Neuronal stem cell (in vitro differentiated cells): Measurements from ENCODE around the gene SPPL3.

ENCODE experiments used
- DNase-seq: peaks from one replicate; pipeline ENCODE4 v3.0.0-alpha.2; 2013; ENCODE audit warnings: low spot score
- H2AFZ ChIP-seq: one replicate; pipeline ENCODE4 v1.6.1; 2013; ENCODE audit warnings: mild to moderate bottlenecking, low read length, inconsistent platforms
- H2AK5ac ChIP-seq: 2 replicates; pipeline ENCODE4 v1.6.1; 2013; ENCODE audit warnings: low read depth, mild to moderate bottlenecking, inconsistent platforms, low read length, moderate library complexity, mixed read lengths
- H2BK120ac ChIP-seq: 2 replicates; pipeline ENCODE4 v1.6.1; 2013; ENCODE audit warnings: low read depth, mild to moderate bottlenecking, inconsistent platforms, low read length, moderate library complexity, mixed read lengths
- H2BK12ac ChIP-seq: one replicate; pipeline ENCODE4 v1.6.1; 2013; ENCODE audit warnings: low read length, inconsistent platforms
- H2BK15ac ChIP-seq: 2 replicates; pipeline ENCODE4 v1.6.1; 2013; ENCODE audit warnings: mild to moderate bottlenecking, low read length, inconsistent platforms, mixed read lengths
- H2BK5ac ChIP-seq: one replicate; pipeline ENCODE4 v1.6.1; 2013; ENCODE audit warnings: inconsistent platforms, mild to moderate bottlenecking, low read length, moderate library complexity
- H3K14ac ChIP-seq: one replicate; pipeline ENCODE4 v1.6.1; 2013; ENCODE audit warnings: low read length, inconsistent platforms
- H3K18ac ChIP-seq: 2 replicates; pipeline ENCODE4 v1.6.1; 2013; ENCODE audit warnings: low read length, inconsistent platforms
- H3K23ac ChIP-seq: 2 replicates; pipeline ENCODE4 v1.6.1; 2013; ENCODE audit warnings: low read depth, mild to moderate bottlenecking, mixed read lengths, low read length, inconsistent platforms; ENCODE audit not compliant: poor library complexity
- H3K27ac ChIP-seq: replicated peaks from 3 replicates; pipeline ENCODE4 v1.5.1; 2013; ENCODE audit warnings: low read length, inconsistent platforms
- H3K27me3 ChIP-seq, 3 experiments: 2 replicates each; pipeline ENCODE4 v1.6.1; 2013; ENCODE audit warnings: low read length in 3 of 3, mild to moderate bottlenecking in 2 of 3, inconsistent platforms in 1 of 3, low read depth in 1 of 3, mixed read lengths in 1 of 3, moderate library complexity in 1 of 3; ENCODE audit not compliant: control insufficient read depth in 3 of 3, insufficient read depth in 3 of 3
- H3K36me3 ChIP-seq, 2 donors: replicated peaks in 1 of 2; 2 replicates each; pipeline ENCODE4 v1.6.1; 2013; ENCODE audit warnings: low read length in 2 of 2; ENCODE audit not compliant: control insufficient read depth in 2 of 2, insufficient read depth in 2 of 2
- H3K4ac ChIP-seq: 2 replicates; pipeline ENCODE4 v1.6.1; 2013; ENCODE audit warnings: inconsistent platforms, mild to moderate bottlenecking, low read length, moderate library complexity
- H3K4me1 ChIP-seq, 2 donors: 1 replicate in 1 of 2; 2 replicates in 1 of 2; pipeline ENCODE4 v1.6.1; 2013; ENCODE audit warnings: low read length in 2 of 2, low read depth in 1 of 2; ENCODE audit not compliant: control insufficient read depth in 2 of 2, insufficient read depth in 1 of 2
- H3K4me2 ChIP-seq: one replicate; pipeline ENCODE4 v1.6.1; 2013; ENCODE audit warnings: mild to moderate bottlenecking, low read length, inconsistent platforms; ENCODE audit not compliant: insufficient read depth, poor library complexity, severe bottlenecking
- H3K4me3 ChIP-seq, 2 donors: 2 replicates each; pipeline ENCODE4 v1.5.1; 2013; ENCODE audit warnings: low read length in 2 of 2, mild to moderate bottlenecking in 2 of 2, inconsistent platforms in 1 of 2, moderate library complexity in 1 of 2
- H3K79me1 ChIP-seq: one replicate; pipeline ENCODE4 v1.6.1; 2013; ENCODE audit warnings: low read depth, mild to moderate bottlenecking, inconsistent platforms, low read length, moderate library complexity
- H3K9ac ChIP-seq: one replicate; pipeline ENCODE4 v1.6.1; 2013; ENCODE audit warnings: mild to moderate bottlenecking, low read depth, low read length, inconsistent platforms; ENCODE audit not compliant: poor library complexity
- H3K9me3 ChIP-seq, 2 donors: replicated peaks in 1 of 2; 2 replicates each; pipeline versions ENCODE3 to v1.6.1; 2013; ENCODE audit warnings: low read length in 2 of 2, mild to moderate bottlenecking in 2 of 2, inconsistent platforms in 1 of 2, low read depth in 1 of 2, mixed read lengths in 1 of 2, moderate library complexity in 1 of 2; ENCODE audit not compliant: control insufficient read depth in 2 of 2, insufficient read depth in 1 of 2
- H4K8ac ChIP-seq: one replicate; pipeline ENCODE4 v1.6.1; 2013; ENCODE audit warnings: low read depth, mild to moderate bottlenecking, inconsistent platforms, low read length, moderate library complexity
- H4K91ac ChIP-seq: one replicate; pipeline ENCODE4 v1.6.1; 2013; ENCODE audit warnings: low read length, low read depth, mild to moderate bottlenecking, inconsistent platforms; ENCODE audit not compliant: poor library complexity
- WGBS, 2 donors: extraction: QIAGEN DNeasy Blood & Tissue Kit; methylation state at CpG; one replicate each; pipeline ENCODE4 v1.1.7; 2013; ENCODE audit warnings: missing lambda C conversion rate in 2 of 2, mixed read lengths in 1 of 2; ENCODE audit not compliant: insufficient read length in 2 of 2, insufficient replicate concordance in 1 of 2; ENCODE audit errors: extremely low coverage in 2 of 2; 5-methylcytosine and 5-hydroxymethylcytosine counted together

Gene SPPL3

GRCh38 chr12:120870415-120870814 is 33.7 kb downstream of the SPPL3 start:
- H3K36me3 ChIP-seq = peaks cover 0 to 21% of the 10 kb centered on the region in 2 donors
- no peak overlapping the region for H2AFZ ChIP-seq
- H2BK15ac ChIP-seq = no peak overlapping the region
- no peak overlapping the region for H3K23ac ChIP-seq
- H3K27ac ChIP-seq = no peak overlapping the region
- H4K91ac ChIP-seq = no peak overlapping the region
- no peak overlapping the region for H2BK120ac ChIP-seq
- no peak for DNase-seq
- H3K18ac ChIP-seq = no peak overlapping the region
- H2BK12ac ChIP-seq = no peak overlapping the region
- H3K4me3 ChIP-seq = no peak overlapping the region
- no peak overlapping the region for H3K14ac ChIP-seq
- H2AK5ac ChIP-seq = no peak overlapping the region
- H3K4me1 ChIP-seq = no peaks in the 10 kb centered on the region
- H3K4me2 ChIP-seq = no peak overlapping the region
- H3K9ac ChIP-seq = no peak overlapping the region
- WGBS, 2 donors = no CpG with 5 or more reads among the region's 1 CpG
- H4K8ac ChIP-seq = no peak overlapping the region
- peaks cover 0 to 2% of the 10 kb centered on the region in 2 donors for H3K9me3 ChIP-seq
- H3K27me3 ChIP-seq = no peaks in the 10 kb centered on the region
- H3K79me1 ChIP-seq = no peaks in the 10 kb centered on the region
- H2BK5ac ChIP-seq = no peak overlapping the region
- no peak overlapping the region for H3K4ac ChIP-seq

- H3K23ac ChIP-seq = no peak overlapping the region
- no peak overlapping the region for H2BK5ac ChIP-seq
These were observed 34.8 kb downstream of the SPPL3 start for GRCh38 chr12:120869376-120869775.

GRCh38 chr12:120866108-120866507 is 38.0 kb downstream of the SPPL3 start:
- H4K91ac ChIP-seq = no peak overlapping the region
- no peaks in the 10 kb centered on the region for H3K9me3 ChIP-seq
- peaks cover 0 to 18% of the 10 kb centered on the region in 2 donors for H3K36me3 ChIP-seq
- H2BK12ac ChIP-seq = no peak overlapping the region
- no peak overlapping the region for H3K9ac ChIP-seq
- H3K23ac ChIP-seq = no peak overlapping the region
- H3K79me1 ChIP-seq = no peaks in the 10 kb centered on the region
- H3K4ac ChIP-seq = no peak overlapping the region
- H3K27ac ChIP-seq = no peak overlapping the region
- H3K4me1 ChIP-seq = no peaks in the 10 kb centered on the region
- no peak overlapping the region for H2BK120ac ChIP-seq
- H3K4me3 ChIP-seq = no peak overlapping the region
- no peak overlapping the region for H2BK15ac ChIP-seq
- H4K8ac ChIP-seq = no peak overlapping the region
- DNase-seq = no peak
- H3K27me3 ChIP-seq = no peaks in the 10 kb centered on the region
- no peak overlapping the region for H3K14ac ChIP-seq
- no peak overlapping the region for H3K4me2 ChIP-seq
- WGBS, 2 donors = no CpG with 5 or more reads among the region's 4 CpGs
- no peak overlapping the region for H3K18ac ChIP-seq
- no peak overlapping the region for H2AK5ac ChIP-seq
- H2AFZ ChIP-seq = no peak overlapping the region
- H2BK5ac ChIP-seq = no peak overlapping the region

More at GRCh38 chr12:120869376-120869775, 34.8 kb downstream of the SPPL3 start:
- no peak overlapping the region for H2BK12ac ChIP-seq
- peaks cover 0 to 18% of the 10 kb centered on the region in 2 donors for H3K36me3 ChIP-seq
- no peak overlapping the region for H2BK15ac ChIP-seq
- H3K9me3 ChIP-seq = no peaks in the 10 kb centered on the region
- no peak overlapping the region for H3K18ac ChIP-seq
- no peak overlapping the region for H2AFZ ChIP-seq
- H2AK5ac ChIP-seq = no peak overlapping the region
- no peak overlapping the region for H3K9ac ChIP-seq
- no peaks in the 10 kb centered on the region for H3K27me3 ChIP-seq
- no peak overlapping the region for H3K14ac ChIP-seq
- H4K8ac ChIP-seq = no peak overlapping the region
- H2BK120ac ChIP-seq = no peak overlapping the region
- no peaks in the 10 kb centered on the region for H3K79me1 ChIP-seq
- DNase-seq = no peak
- H3K4ac ChIP-seq = no peak overlapping the region
- no peaks in the 10 kb centered on the region for H3K4me1 ChIP-seq
- no peak overlapping the region for H4K91ac ChIP-seq
- no CpG with 5 or more reads among the region's 4 CpGs for WGBS, 2 donors
- no peak overlapping the region for H3K27ac ChIP-seq
- no peak overlapping the region for H3K4me2 ChIP-seq
- H3K4me3 ChIP-seq = no peak overlapping the region

- no peak for DNase-seq
- Histone ChIP-seq H2BK120ac (no peak overlapping the region), H2BK5ac (no peak overlapping the region), H2AFZ (no peak overlapping the region), H3K23ac (no peak overlapping the region), H3K36me3 (peaks cover 0 to 18% of the 10 kb centered on the region in 2 donors), H3K4me1 (no peaks in the 10 kb centered on the region), H3K14ac (no peak overlapping the region), H3K9me3 (no peaks in the 10 kb centered on the region), H3K79me1 (no peaks in the 10 kb centered on the region), H4K91ac (no peak overlapping the region), H3K27ac (no peak overlapping the region), H4K8ac (no peak overlapping the region), H2BK15ac (no peak overlapping the region), H2AK5ac (no peak overlapping the region), H3K4me2 (no peak overlapping the region), H3K4me3 (no peak overlapping the region), H3K9ac (no peak overlapping the region), H3K18ac (no peak overlapping the region), H2BK12ac (no peak overlapping the region), H3K27me3 (no peaks in the 10 kb centered on the region), H3K4ac (no peak overlapping the region)
- no CpG with 5 or more reads among the region's 3 CpGs for WGBS, 2 donors
These were observed 39.1 kb downstream of the SPPL3 start for GRCh38 chr12:120865098-120865497.
